Hepatocyte (in vitro differentiated cells): ENCODE data around the gene SLC8A1. TPM values are rescaled to one million over a fixed set of nuclear protein-coding genes. Genes with fewer than 3 reads are reported as not detected.

Source experiments
- DNase-seq: peaks from one replicate; pipeline ENCODE4 v3.0.0-alpha.2; 2016; ENCODE audit warnings: low spot score
- H2AFZ ChIP-seq: fragments of 200-600 bp; sonication (generic); 2 replicates; pipeline ENCODE4 v1.6.0; 2016; ENCODE audit warnings: antibody characterized with exemption, mild to moderate bottlenecking
- H3K27ac ChIP-seq: fragments of 200-600 bp; sonication (generic); 2 replicates; pipeline ENCODE4 v1.5.1; 2016; ENCODE audit warnings: mild to moderate bottlenecking
- H3K27me3 ChIP-seq: fragments of 200-600 bp; sonication (generic); 2 replicates; pipeline ENCODE4 v1.6.1; 2016
- H3K36me3 ChIP-seq: fragments of 200-600 bp; sonication (generic); replicated peaks from 2 replicates; pipeline ENCODE4 v1.5.1; 2016; ENCODE audit warnings: low read depth; ENCODE audit not compliant: insufficient read depth
- H3K4me1 ChIP-seq: fragments of 200-600 bp; sonication (generic); 2 replicates; pipeline ENCODE4 v1.5.1; 2016; ENCODE audit warnings: mild to moderate bottlenecking, moderate library complexity; ENCODE audit not compliant: insufficient read depth
- H3K4me2 ChIP-seq: fragments of 200-600 bp; sonication (generic); 2 replicates; pipeline ENCODE4 v1.6.0; 2016
- H3K4me3 ChIP-seq: fragments of 200-600 bp; sonication (generic); 2 replicates; pipeline ENCODE4 v1.5.1; 2016; ENCODE audit warnings: mild to moderate bottlenecking
- H3K79me2 ChIP-seq: fragments of 200-600 bp; sonication (generic); 2 replicates; pipeline ENCODE4 v1.6.0; 2017; ENCODE audit warnings: mild to moderate bottlenecking
- H3K9me2 ChIP-seq: fragments of 200-600 bp; sonication (generic); replicated peaks from 2 replicates; pipeline ENCODE4 v1.6.0; 2017; ENCODE audit warnings: mild to moderate bottlenecking; ENCODE audit not compliant: insufficient read depth
- H3K9me3 ChIP-seq: fragments of 200-600 bp; sonication (generic); 2 replicates; pipeline ENCODE4 v1.5.1; 2016; ENCODE audit warnings: low read depth, mild to moderate bottlenecking
- H4K20me1 ChIP-seq: fragments of 200-600 bp; sonication (generic); 2 replicates; pipeline ENCODE4 v1.6.0; 2016; ENCODE audit warnings: mild to moderate bottlenecking; ENCODE audit not compliant: insufficient read depth, poor library complexity, severe bottlenecking
- CTCF ChIP-seq: fragments of 200-600 bp; sonication (generic); IDR thresholded peaks from 2 replicates; pipeline ENCODE4 v1.5.1; 2016; ENCODE audit warnings: antibody characterized with exemption, mild to moderate bottlenecking; ENCODE audit not compliant: poor library complexity
- EZH2 ChIP-seq: fragments of 200-600 bp; sonication (generic); IDR thresholded peaks from 2 replicates; pipeline ENCODE4 v1.6.1; 2016; ENCODE audit warnings: antibody characterized with exemption, mild to moderate bottlenecking, borderline replicate concordance
- EZH2phosphoT487 ChIP-seq: fragments of 200-600 bp; sonication (generic); IDR thresholded peaks from one replicate; pipeline ENCODE4 v1.6.1; 2018; ENCODE audit warnings: antibody characterized with exemption, mild to moderate bottlenecking, low read depth, moderate library complexity; ENCODE audit not compliant: unreplicated experiment, severe bottlenecking
- WGBS: methylation state at CpG from one replicate; pipeline ENCODE4 v1.1.6; 2016; ENCODE audit warnings: low lambda C conversion rate; ENCODE audit errors: missing lambda C conversion rate; 5-methylcytosine and 5-hydroxymethylcytosine counted together
- polyA plus RNA-seq: library from polyadenylated mRNA; unstranded; fragments of >200 nt; fragmentation: Nextera tagmentation; extraction: Ambion mirVana; gene quantifications from 2 replicates; pipeline ENCODE4 v1.2.1, GENCODE V29; 2016
- total RNA-seq: library from RNA; depleted of rRNA; stranded (reverse); fragments of >200 nt; gene quantifications from 2 replicates; pipeline ENCODE4 v1.2.3, GENCODE V29; 2014

SLC8A1 gene
- total and polyA plus RNA-seq, 2 experiments from 2014 or later, result 2.2 to 8.9 TPM

- WGBS, result 90% methylated on average over 2 of the region's 2 CpGs
- Histone ChIP-seq H3K27me3 (no peaks in the 10 kb centered on the region), H3K36me3 (no peaks in the 10 kb centered on the region), H4K20me1 (no peaks in the 10 kb centered on the region), H3K27ac (no peak overlapping the region), H3K79me2 (no peaks in the 10 kb centered on the region), H3K9me2 (no peaks in the 10 kb centered on the region), H3K9me3 (no peaks in the 10 kb centered on the region), H3K4me3 (no peak overlapping the region), H3K4me1 (peaks cover 5% of the 10 kb centered on the region), H3K4me2 (no peak overlapping the region), H2AFZ (no peak overlapping the region)
- DNase-seq, result no peak
- no peak for TF ChIP-seq EZH2
- no peak for TF ChIP-seq EZH2phosphoT487
- TF ChIP-seq CTCF, result no peak
These were observed 282.5 kb downstream of the SLC8A1 start for GRCh38 chr2:40169430-40169829.

- no peak overlapping the region for H2AFZ ChIP-seq
- no peak overlapping the region for H3K4me2 ChIP-seq
- H3K79me2 ChIP-seq, result no peaks in the 10 kb centered on the region
- H3K36me3 ChIP-seq, result no peaks in the 10 kb centered on the region
- H4K20me1 ChIP-seq, result no peaks in the 10 kb centered on the region
- H3K27ac ChIP-seq, result no peak overlapping the region
- H3K9me2 ChIP-seq, result no peaks in the 10 kb centered on the region
- H3K27me3 ChIP-seq, result no peaks in the 10 kb centered on the region
- no peak for DNase-seq
- H3K4me3 ChIP-seq, result no peak overlapping the region
- TF ChIP-seq EZH2phosphoT487 (no peak), EZH2 (no peak), CTCF (no peak)
- H3K4me1 ChIP-seq, result peaks cover 5% of the 10 kb centered on the region
- 3% methylated on average over 1 of the region's 1 CpG for WGBS
- H3K9me3 ChIP-seq, result no peaks in the 10 kb centered on the region
These were observed 283.3 kb downstream of the SLC8A1 start for GRCh38 chr2:40168546-40168945.

- H2AFZ ChIP-seq, result no peak overlapping the region
- no peak for TF ChIP-seq CTCF
- H3K36me3 ChIP-seq, result no peaks in the 10 kb centered on the region
- H4K20me1 ChIP-seq, result no peaks in the 10 kb centered on the region
- peaks cover 5% of the 10 kb centered on the region for H3K4me1 ChIP-seq
- no peaks in the 10 kb centered on the region for H3K9me2 ChIP-seq
- WGBS, result 53% methylated on average over 4 of the region's 4 CpGs
- H3K9me3 ChIP-seq, result no peaks in the 10 kb centered on the region
- DNase-seq, result peak; percentile 29
- no peak overlapping the region for H3K27ac ChIP-seq
- no peak overlapping the region for H3K4me2 ChIP-seq
- H3K4me3 ChIP-seq, result no peak overlapping the region
- no peaks in the 10 kb centered on the region for H3K27me3 ChIP-seq
- no peaks in the 10 kb centered on the region for H3K79me2 ChIP-seq
These were observed 283.9 kb downstream of the SLC8A1 start for GRCh38 chr2:40168032-40168431.

- Histone ChIP-seq H3K4me2 (no peak overlapping the region), H3K4me1 (peaks cover 5% of the 10 kb centered on the region), H2AFZ (no peak overlapping the region), H3K27me3 (no peaks in the 10 kb centered on the region), H3K79me2 (no peaks in the 10 kb centered on the region), H4K20me1 (no peaks in the 10 kb centered on the region), H3K9me2 (no peaks in the 10 kb centered on the region), H3K27ac (no peak overlapping the region), H3K36me3 (no peaks in the 10 kb centered on the region), H3K4me3 (no peak overlapping the region), H3K9me3 (no peaks in the 10 kb centered on the region)
- TF ChIP-seq EZH2, result no peak
- no peak for TF ChIP-seq CTCF
- no peak for TF ChIP-seq EZH2phosphoT487
- no peak for DNase-seq
- 50% methylated on average over 2 of the region's 2 CpGs for WGBS
These were observed 285.9 kb downstream of the SLC8A1 start for GRCh38 chr2:40166006-40166405.
